ENCODE measurements around the gene ZNF575. TPM values are rescaled to one million over a fixed set of nuclear protein-coding genes. Genes with fewer than 3 reads are reported as not detected.
"Not testable (repeated sequence)": the region's sequence is repeated elsewhere in the genome, so short reads cannot be mapped to it uniquely, and the experiment has no call there.

ZNF575 gene
- total RNA-seq, 2 experiments from 2014 or later, result 2.6 to 2.7 TPM

DNA sequence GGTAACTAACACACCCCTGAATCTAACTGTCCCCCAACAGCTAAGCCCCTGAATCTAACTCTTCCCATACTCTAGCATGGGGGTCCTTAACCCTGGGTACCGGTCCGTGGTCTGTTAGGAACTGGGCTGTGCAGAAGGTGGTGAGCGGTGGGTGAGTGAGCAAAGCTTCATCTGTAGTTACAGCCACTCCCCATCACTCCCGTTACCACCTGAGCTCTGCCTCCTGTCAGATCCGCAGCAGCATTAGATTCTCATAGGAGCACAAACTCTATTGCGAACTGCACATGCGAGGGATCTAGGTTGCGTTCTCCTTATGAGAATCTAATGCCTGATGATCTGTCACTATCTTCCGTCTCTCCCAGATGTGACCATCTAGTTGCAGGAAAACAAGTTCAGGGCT lies 22.3 kb upstream of the ZNF575 start:
- H3K36me3 Mint-ChIP-seq (ENCODE audit: low read depth), result peaks cover 47% of the 10 kb centered on the region
- ChIA-PET POLR2A (no interaction called here), CTCF (interaction anchor here (0.7 to 1.2 kb wide), 3 partner anchors 9 to 78 kb away, joined by 3 to 4 read pairs (median 4); no protein-coding TSS in a partner anchor)
- H3K4me3 ChIP-seq (ENCODE audit: low read length), result no peak overlapping the region
- DNase-seq (no peak), ATAC-seq (ENCODE audit: poor library complexity) (no peak)
- H3K36me3 ChIP-seq (ENCODE audit: insufficient read depth, low read length), result peaks cover 19% of the 10 kb centered on the region
- no peak for TF ChIP-seq CTCF (IDR thresholded peaks at IDR 0.05)
- peaks cover 5% of the 10 kb centered on the region for H3K4me1 Mint-ChIP-seq (ENCODE audit: low read depth)
- no peaks in the 10 kb centered on the region for H3K9me3 ChIP-seq (ENCODE audit: control insufficient read depth in 1 of 2, insufficient read depth in 1 of 2, low read length in 2 of 2)
- H3K27me3 ChIP-seq (ENCODE audit: control insufficient read depth in 1 of 2, insufficient read depth in 2 of 2, low read length in 2 of 2), result no peaks in the 10 kb centered on the region
- H3K4me1 ChIP-seq (ENCODE audit: insufficient read depth, low read length), result no peaks in the 10 kb centered on the region
- no peak overlapping the region for H3K27ac Mint-ChIP-seq
- no peaks in the 10 kb centered on the region for H3K9me3 Mint-ChIP-seq
- no peak overlapping the region for H3K27ac ChIP-seq (ENCODE audit: low read depth in 1 of 2, low read length in 2 of 2)
- no peak overlapping the region for H3K4me3 Mint-ChIP-seq
- intact Hi-C loops (cut with DNase I, micrococcal nuclease), result no loop called here
- H3K27me3 Mint-ChIP-seq, result no peaks in the 10 kb centered on the region

- intact Hi-C loops (cut with DNase I, micrococcal nuclease), result no loop called here
- CTCF ChIA-PET, result no interaction called here
- Mint-ChIP-seq H3K27me3 (no peaks in the 10 kb centered on the region), H3K36me3 (ENCODE audit: low read depth) (peaks cover 47% of the 10 kb centered on the region), H3K4me1 (ENCODE audit: low read depth) (no peaks in the 10 kb centered on the region), H3K9me3 (no peaks in the 10 kb centered on the region), H3K27ac (no peak overlapping the region), H3K4me3 (no peak overlapping the region)
- Histone ChIP-seq H3K27me3 (ENCODE audit: control insufficient read depth in 1 of 2, insufficient read depth in 2 of 2, low read length in 2 of 2) (no peaks in the 10 kb centered on the region), H3K9me3 (ENCODE audit: control insufficient read depth in 1 of 2, insufficient read depth in 1 of 2, low read length in 2 of 2) (no peaks in the 10 kb centered on the region), H3K36me3 (ENCODE audit: insufficient read depth, low read length) (peaks cover 19% of the 10 kb centered on the region), H3K4me3 (ENCODE audit: low read length) (no peak overlapping the region), H3K4me1 (ENCODE audit: insufficient read depth, low read length) (no peaks in the 10 kb centered on the region), H3K27ac (ENCODE audit: low read depth in 1 of 2, low read length in 2 of 2) (no peak overlapping the region)
- DNase-seq (no peak), ATAC-seq (ENCODE audit: poor library complexity) (no peak)
- POLR2A ChIA-PET, result no interaction called here
- no peak for TF ChIP-seq CTCF (IDR thresholded peaks at IDR 0.05)
Observed at GRCh38 chr19:43511324-43511723, 21.7 kb upstream of the ZNF575 start.

GRCh38 chr19:43512399-43512798 lies 20.6 kb upstream of the ZNF575 start:
- H3K27me3 ChIP-seq (ENCODE audit: control insufficient read depth in 1 of 2, insufficient read depth in 2 of 2, low read length in 2 of 2); H3K4me3 ChIP-seq (ENCODE audit: low read length); H3K4me1 ChIP-seq (ENCODE audit: insufficient read depth, low read length); H3K9me3 Mint-ChIP-seq; POLR2A ChIA-PET; H3K4me3 Mint-ChIP-seq; ATAC-seq (ENCODE audit: poor library complexity); intact Hi-C loops (cut with DNase I, micrococcal nuclease); DNase-seq; H3K27me3 Mint-ChIP-seq; H3K4me1 Mint-ChIP-seq (ENCODE audit: low read depth); H3K27ac ChIP-seq (ENCODE audit: low read depth in 1 of 2, low read length in 2 of 2); H3K9me3 ChIP-seq (ENCODE audit: control insufficient read depth in 1 of 2, insufficient read depth in 1 of 2, low read length in 2 of 2): not testable (repeated sequence)
- peak overlapping the region; percentile 21 for H3K27ac Mint-ChIP-seq
- peaks cover 51% of the 10 kb centered on the region for H3K36me3 Mint-ChIP-seq (ENCODE audit: low read depth)
- peaks cover 19% of the 10 kb centered on the region for H3K36me3 ChIP-seq (ENCODE audit: insufficient read depth, low read length)
- CTCF ChIA-PET, result interaction anchor here (1.7 kb wide), 1 partner anchor 80 kb away, joined by 3 read pairs; no protein-coding TSS in a partner anchor

DNA sequence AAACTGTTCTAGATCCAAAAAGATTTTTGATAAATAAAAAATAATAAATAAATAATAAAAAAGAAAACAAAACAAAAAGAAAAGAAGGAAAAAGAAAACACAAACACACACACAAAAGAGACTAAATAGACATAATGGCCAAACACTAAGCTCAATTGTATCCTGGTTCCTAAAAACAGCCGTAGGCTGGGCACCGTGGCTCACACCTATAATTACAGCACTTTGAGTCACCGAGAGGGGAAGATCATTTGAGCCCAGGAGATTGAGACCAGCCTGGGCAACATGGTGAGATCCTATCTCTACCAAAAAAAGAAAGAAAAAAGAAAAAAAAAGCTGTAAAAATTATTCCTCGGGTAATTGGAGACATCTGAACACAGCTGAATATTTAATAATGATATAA lies 14.9 kb upstream of the ZNF575 start:
- H3K27ac Mint-ChIP-seq, result no peak overlapping the region
- no peak for ATAC-seq (ENCODE audit: poor library complexity)
- Histone ChIP-seq H3K9me3 (ENCODE audit: control insufficient read depth in 1 of 2, insufficient read depth in 1 of 2, low read length in 2 of 2) (no peaks in the 10 kb centered on the region), H3K27me3 (ENCODE audit: control insufficient read depth in 1 of 2, insufficient read depth in 2 of 2, low read length in 2 of 2) (no peaks in the 10 kb centered on the region), H3K27ac (ENCODE audit: low read depth in 1 of 2, low read length in 2 of 2) (no peak overlapping the region), H3K4me3 (ENCODE audit: low read length) (no peak overlapping the region), H3K36me3 (ENCODE audit: insufficient read depth, low read length) (peaks cover 4% of the 10 kb centered on the region), H3K4me1 (ENCODE audit: insufficient read depth, low read length) (peaks cover 7% of the 10 kb centered on the region)
- H3K9me3 Mint-ChIP-seq, result no peaks in the 10 kb centered on the region
- intact Hi-C loops (cut with DNase I, micrococcal nuclease), result loop anchor here in 1 of 2 experiments (2.0 kb wide), 1 partner anchor 13 kb away; the partner anchor contains the start of gene PHLDB3
- no peak overlapping the region for H3K4me3 Mint-ChIP-seq
- peaks cover 17% of the 10 kb centered on the region for H3K36me3 Mint-ChIP-seq (ENCODE audit: low read depth)
- DNase-seq, result no peak
- no peak for TF ChIP-seq CTCF (IDR thresholded peaks at IDR 0.05)
- ChIA-PET POLR2A (interaction anchor here (0.6 to 3.5 kb wide), 4 partner anchors 10 to 79 kb away, joined by 3 to 67 read pairs (median 10); no protein-coding TSS in a partner anchor), CTCF (interaction anchor here (1.2 to 5.1 kb wide), 3 partner anchors 37 to 86 kb away, joined by 3 to 96 read pairs (median 65); no protein-coding TSS in a partner anchor)
- no peaks in the 10 kb centered on the region for H3K27me3 Mint-ChIP-seq
- H3K4me1 Mint-ChIP-seq (ENCODE audit: low read depth), result peaks cover 7% of the 10 kb centered on the region

Data from CD4-positive, alpha-beta T cell (primary cell).